GM18951 (cell line): ENCODE measurements around the gene RANBP10.
A peak's percentile ranks its signal among the peaks of the same experiment; 100 is the strongest.
"Not testable (repeated sequence)": the region's sequence is repeated elsewhere in the genome, so short reads cannot be mapped to it uniquely, and the experiment has no call there.

Source experiments
- POLR2A ChIP-seq: IDR thresholded peaks from 4 replicates; pipeline ENCODE4 v1.6.1; 2011; ENCODE audit warnings: mild to moderate bottlenecking; ENCODE audit not compliant: insufficient read length, insufficient read depth; ENCODE audit errors: extremely low read depth
- in situ Hi-C: fragments of 300-500 bp; cut with MboI; formaldehyde crosslinking; loops from one replicate; pipeline ENCODE4 v1.12.0; 2022; ENCODE audit warnings: low sequenced_read_pairs, mixed read lengths, inconsistent platforms; ENCODE audit not compliant: unreplicated experiment

Gene RANBP10

DNA sequence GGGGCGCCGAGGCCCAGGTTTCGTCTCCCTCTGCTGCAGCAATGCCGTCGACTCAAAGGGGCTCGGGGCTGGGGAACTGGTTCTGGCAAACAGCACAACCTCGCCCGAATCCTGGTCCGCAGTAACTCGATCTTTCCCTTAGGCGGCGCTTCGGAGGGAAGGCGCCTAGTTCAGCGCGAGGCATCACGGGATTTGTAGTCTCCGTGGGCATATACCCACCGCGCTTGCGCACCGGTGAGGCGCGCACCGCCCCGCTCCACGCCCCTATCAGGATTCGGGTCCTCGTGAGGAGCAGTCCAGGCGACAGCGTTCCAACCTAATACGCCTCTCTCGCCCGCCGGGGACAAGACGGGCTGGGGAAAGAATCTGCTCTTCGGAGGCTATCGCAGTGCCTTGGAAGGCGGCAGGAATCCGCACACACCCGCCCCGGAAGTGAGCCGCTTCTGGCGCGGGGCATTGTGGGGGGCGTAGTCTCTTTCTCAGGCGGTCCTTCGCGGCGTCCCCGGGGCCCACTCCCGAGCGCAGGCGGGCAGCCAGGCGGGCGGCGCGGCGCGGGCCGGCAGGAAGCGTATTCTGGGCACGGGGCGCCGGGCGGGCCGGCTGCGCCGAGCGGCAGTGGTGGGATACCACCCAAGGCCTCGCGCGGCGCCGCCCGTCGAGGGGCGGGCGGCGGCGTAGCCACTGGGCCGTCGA is 35.6 kb upstream of the RANBP10 start, which contains the start of gene THAP11:
THAP11 (plus strand) TSS at position 505 of the 693 bp plus-strand sequence. CDS start 235 bp downstream, outside the sequence.
- peak; percentile 63 for TF ChIP-seq POLR2A
- in situ Hi-C loops = no loop called here

DNA sequence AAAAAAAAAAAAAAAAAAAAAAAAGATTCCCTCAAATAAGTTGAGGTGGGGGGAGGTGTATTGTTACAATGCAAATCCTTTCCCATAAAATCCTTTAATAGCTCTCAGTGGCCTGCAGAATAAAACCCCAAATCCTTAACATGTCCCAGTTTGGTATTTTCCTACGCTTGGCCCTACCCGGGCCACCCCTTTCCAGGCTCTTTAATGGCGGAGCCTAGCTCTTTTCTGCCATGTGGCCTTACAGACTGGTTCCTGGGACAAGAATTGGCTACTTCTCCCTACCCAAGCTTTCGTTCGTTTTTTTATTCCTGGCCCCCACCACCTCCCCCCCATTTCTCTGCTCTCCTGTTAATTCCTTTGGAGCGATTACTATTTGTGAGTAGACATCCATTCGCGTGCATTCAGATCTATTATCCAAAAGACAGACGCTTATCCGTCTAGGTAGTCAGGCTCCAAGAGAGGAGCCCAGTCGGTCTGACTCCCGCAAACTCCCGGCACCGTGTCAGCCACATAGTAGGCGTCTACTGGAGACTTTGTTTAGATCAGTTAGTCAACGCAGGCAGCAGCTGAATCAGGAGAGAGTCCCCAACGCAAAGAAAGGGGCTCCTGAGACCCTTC is 34.9 kb upstream of the RANBP10 start:
- no peak for TF ChIP-seq POLR2A
- in situ Hi-C loops = no loop called here

DNA sequence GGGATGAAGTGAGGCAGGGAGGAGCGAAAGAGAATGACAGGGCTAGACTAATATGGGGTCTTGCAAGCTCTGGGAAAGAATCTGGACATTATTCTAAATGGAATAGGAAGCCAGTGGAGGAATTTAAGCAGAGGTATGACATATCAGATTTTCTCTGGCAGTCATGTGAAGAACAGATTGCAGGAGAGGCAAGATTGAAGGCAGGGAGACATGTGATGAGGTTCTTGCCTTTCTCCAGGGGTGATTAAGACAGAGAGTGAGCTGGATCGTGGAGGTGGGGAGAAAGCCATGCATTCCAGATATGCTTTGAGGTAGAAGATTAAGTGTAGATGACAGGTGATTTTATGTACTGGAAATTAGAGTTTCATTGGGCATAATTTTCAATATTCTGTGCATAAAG is 31.5 kb upstream of the RANBP10 start:
- in situ Hi-C loops = no loop called here
- no peak for TF ChIP-seq POLR2A

DNA sequence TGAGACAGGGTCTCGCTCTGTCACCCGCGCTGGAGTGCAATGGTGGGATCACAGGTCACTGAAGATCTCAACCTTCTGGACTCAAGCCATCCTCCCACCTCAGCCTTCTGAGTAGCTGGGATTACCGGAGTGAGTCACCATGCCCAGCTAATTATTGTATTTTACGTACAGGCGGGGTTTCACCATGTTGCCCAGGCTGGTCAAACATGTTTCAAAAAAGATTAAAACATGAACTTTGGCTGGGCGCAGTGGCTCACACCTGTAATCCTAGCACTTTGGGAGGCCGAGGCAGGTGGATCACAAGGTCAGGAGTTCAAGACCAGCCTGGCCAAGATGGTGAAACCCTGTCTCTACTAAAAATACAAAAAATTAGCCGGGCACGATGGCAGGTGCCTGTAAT is 30.8 kb upstream of the RANBP10 start:
- in situ Hi-C loops = not testable (repeated sequence)

DNA sequence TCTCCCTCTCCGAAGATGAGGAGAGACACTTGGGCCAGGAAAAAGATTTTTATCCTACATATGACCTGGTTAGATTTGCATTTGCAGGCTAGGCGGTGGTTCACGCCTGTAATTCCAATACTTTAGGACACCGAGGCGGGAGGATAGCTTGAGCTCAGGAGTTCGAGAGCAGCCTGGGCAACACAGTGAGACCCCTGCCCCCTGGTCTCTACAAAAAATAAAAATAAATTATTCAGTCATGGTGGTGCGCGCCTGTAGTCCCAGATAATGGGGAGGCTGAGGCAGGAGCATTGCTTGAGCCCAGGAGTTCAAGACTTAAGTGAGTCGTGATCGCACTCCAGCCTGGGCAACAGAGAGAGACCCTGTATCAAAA is 27.9 kb upstream of the RANBP10 start:
- in situ Hi-C loops = no loop called here

DNA sequence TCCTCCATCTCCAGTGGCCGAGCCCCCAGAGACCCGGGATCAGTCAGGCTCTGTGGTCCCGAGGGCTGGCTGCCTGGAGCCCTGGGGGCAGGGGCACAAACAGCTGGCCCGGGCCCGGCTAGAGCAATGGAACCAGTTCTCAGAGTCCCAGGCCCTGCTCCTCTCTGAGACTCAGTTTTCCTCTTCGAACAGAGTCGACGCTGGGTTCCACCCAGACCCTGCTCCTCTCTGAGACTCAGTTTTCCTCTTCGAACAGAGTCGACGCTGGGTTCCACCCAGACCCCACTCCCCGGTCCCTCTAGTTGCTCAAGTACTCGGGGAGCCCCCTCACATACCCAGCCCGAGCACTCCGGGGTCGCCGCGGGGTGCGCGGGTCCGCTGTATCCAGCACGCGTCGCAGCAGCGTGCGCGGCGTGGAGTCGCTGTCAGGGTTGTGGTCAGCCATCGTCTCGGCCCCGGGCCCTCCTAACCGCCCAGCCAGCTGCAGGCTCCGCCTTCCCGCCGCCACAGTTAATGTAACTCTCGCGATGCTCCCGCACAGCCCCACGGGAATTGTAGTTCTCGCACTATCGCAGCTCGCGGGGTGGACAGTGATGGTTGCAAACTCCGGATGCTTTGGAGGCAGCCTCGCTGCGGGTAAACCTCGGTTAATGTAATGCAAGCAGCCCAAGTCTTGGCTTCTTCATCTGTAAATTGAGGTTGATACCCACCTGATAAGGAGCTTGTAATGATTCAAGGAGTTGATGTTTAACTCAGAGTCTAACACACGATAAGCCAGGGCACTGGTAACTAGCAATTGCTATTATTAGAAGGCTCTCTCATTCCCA is 27.3 kb upstream of the RANBP10 start:
- in situ Hi-C loops = no loop called here

More for the DNA sequence above, 27.9 kb upstream of the RANBP10 start:
- TF ChIP-seq POLR2A = no peak

DNA sequence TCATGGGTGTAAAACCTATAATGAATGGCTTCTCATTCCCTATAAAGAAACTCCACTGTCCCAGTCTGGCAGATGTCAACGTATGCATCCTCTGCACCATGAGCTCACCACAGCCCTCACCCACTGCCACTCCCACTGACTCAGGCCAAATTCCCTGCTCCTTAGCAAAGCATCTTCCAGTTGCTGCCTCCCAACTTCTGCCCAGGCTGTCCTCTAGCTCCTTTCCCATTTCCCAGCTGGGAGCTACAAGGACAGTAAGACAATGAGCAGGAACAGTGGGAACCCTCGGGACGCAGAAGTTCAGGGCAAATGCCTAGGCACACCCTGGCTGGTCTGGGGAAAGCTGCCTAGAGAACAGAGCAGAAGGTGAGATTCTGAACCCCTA is 26.7 kb upstream of the RANBP10 start:
- TF ChIP-seq POLR2A = no peak
- in situ Hi-C loops = no loop called here

More for the DNA sequence above, 27.3 kb upstream of the RANBP10 start:
- TF ChIP-seq POLR2A = peak; percentile 91

DNA sequence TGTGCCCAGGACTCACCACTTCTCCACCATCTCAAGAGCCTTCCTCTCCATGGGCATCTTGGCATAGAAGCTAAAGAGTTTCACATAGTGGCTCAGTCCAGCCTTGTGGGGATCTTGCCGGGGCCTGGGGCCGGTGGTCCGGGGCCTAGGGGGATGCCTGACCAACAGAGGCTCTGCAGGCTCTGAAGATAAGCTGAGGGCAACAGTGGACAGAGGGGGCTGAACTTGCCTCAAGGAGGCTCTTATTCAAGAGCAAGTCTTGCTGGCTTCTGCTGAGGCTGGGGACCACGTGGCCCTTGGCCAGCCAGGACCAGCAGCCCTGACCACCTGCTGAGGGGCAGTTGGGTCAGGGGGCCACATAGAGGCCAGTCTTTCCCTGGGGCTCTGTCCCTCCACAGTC is 22.3 kb upstream of the RANBP10 start:
- TF ChIP-seq POLR2A = no peak
- in situ Hi-C loops = no loop called here

DNA sequence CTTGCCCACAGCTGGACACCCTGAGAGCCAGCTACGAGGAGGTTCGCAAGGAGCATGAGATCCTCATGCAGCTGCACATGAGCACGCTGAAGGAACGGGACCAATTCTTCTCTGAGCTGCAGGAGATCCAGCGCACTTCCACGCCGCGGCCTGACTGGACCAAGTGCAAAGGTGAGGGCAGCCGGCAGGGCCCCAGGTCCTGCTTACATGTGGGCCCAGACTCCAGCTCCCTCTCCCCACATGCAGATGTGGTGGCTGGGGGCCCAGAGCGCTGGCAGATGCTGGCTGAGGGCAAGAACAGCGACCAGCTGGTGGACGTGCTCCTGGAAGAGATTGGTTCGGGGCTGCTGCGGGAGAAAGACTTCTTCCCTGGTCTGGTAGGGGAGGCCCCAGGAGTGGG is 19.5 kb upstream of the RANBP10 start:
- no peak for TF ChIP-seq POLR2A
- in situ Hi-C loops = no loop called here

DNA sequence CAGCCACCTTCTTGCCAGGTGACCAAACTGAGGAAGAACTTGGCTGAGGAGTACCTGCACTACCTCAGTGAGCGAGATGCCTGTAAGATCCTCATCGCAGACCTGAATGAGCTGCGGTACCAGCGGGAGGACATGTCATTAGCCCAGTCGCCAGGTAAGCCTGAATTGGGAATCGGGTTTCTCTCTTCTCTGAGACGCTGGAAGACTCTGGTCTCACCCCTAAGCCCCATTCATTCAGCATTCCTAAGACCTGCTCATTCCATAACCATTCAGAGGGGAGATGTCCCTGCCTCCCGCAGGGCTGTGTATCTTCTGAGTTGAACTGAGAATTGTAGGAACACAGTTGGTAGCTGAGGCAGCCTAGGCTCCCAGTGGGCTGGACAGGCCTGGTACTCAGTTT is 18.8 kb upstream of the RANBP10 start:
- in situ Hi-C loops = no loop called here
- no peak for TF ChIP-seq POLR2A

DNA sequence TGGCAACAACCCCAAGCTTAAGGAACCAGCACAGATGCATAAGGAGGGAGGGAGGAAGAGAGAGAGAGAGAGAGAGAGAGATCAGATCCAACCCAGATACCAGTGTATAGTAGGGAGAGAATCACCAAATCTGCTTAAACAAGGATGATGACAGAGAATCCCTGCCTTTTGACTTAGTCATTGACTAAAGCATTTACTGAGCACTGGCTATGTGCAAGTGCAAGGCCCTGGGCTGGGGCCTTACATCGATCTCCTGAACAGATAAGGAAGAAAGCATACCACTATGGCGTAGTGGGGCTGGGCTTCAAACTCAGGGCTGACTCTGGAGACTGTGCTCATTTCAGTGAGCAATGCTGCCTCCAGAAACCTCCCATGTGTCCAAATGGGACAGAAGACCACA is 16.2 kb upstream of the RANBP10 start:
- no peak for TF ChIP-seq POLR2A
- in situ Hi-C loops = no loop called here

DNA sequence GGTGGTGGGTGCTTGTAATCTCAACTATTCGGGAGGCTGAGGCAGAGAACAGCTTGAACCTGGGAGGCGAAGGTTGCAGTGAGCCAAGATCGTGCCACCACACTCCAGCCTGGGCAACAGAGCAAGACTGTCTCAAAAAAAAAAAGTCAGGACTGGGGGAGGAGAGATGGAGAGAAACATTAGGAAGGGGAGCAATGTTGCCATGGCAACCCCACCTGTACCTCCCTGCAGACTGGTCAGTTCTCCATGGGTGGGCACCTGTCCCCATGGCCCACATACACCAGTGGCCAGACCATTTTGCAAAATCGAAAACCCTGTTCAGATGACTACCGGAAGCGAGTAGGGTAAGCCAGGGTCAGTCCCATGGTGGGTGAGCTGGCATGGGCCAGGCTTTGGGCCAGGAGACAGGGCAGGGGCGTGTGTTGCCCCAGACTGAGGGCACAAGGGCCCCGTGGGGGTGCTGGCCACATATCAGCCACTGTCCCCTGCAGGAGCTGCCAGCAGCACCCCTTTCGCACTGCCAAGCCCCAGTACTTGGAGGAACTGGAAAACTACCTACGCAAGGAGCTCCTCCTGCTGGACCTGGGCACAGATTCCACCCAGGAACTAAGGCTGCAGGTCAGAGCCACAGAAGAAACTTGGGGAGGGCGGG is 14.4 kb upstream of the RANBP10 start:
- in situ Hi-C loops = no loop called here
- TF ChIP-seq POLR2A = no peak

DNA sequence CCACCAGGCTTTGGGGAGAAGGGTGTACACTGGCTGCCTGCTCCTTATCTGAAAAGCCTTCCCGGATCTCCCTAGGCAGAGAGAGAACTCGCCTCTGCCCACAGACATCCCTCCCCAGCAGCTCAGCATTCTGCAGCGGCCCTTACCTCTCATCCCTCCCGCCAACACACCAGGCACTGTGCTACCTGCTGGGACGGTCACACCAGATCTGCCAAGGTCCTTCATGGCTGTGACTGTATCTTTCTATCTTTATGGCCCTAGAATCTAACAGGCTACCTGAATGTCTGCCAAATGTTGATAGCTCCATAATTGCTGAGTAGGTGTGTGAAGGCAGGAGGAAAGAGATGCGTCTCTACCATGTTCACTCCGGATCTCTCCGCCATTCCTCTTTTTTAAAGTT is 8.2 kb upstream of the RANBP10 start:
- in situ Hi-C loops = no loop called here
- TF ChIP-seq POLR2A = no peak
